Activated gamma-delta T cell treated with anti-CD3 and anti-CD28 coated beads, Interleukin-2, amount 50 U/mL, for 16 hours (primary cell): ENCODE data around the gene BRF1.
"Not testable (repeated sequence)": the region's sequence is repeated elsewhere in the genome, so short reads cannot be mapped to it uniquely, and the experiment has no call there.

Experiments
- DNase-seq: peaks from one replicate; pipeline ENCODE4 v3.0.0-alpha.2; 2020; ENCODE audit warnings: low read depth

Gene BRF1

DNA sequence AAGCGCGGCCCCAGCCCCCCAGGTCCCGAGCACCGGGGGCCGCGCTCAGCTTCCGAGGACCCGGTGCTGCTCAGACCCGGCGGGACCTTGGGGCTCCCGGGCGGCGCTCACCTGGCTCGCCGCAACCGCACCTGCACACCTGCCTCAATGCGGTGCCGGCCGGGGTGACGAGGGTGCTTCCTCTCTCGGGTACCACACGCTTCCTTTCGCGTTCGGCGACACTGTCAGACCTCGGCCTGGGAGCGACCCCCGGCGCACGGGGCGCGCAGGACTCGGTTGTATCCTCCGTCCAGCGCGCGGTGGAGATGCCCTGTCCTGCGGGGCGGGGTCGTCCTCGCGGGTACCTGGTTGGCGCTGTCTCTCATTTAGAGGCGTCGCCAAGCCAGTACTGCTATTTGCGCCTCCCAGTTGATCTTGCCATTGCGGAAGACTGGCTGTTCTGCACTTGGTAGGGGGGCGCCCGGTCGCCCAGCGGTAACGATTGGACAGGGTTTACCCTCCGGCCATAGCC is 14.5 kb upstream of the BRF1 start:
- no peak for DNase-seq

GRCh38 chr14:105314287-105315200 is 13.7 kb upstream of the BRF1 start, which contains the start of gene PACS2:
TSS of gene PACS2 (plus strand) at chr14:105314748. CDS start at chr14:105314919, 171 bp downstream.
- peak; percentile 63 for DNase-seq

DNA sequence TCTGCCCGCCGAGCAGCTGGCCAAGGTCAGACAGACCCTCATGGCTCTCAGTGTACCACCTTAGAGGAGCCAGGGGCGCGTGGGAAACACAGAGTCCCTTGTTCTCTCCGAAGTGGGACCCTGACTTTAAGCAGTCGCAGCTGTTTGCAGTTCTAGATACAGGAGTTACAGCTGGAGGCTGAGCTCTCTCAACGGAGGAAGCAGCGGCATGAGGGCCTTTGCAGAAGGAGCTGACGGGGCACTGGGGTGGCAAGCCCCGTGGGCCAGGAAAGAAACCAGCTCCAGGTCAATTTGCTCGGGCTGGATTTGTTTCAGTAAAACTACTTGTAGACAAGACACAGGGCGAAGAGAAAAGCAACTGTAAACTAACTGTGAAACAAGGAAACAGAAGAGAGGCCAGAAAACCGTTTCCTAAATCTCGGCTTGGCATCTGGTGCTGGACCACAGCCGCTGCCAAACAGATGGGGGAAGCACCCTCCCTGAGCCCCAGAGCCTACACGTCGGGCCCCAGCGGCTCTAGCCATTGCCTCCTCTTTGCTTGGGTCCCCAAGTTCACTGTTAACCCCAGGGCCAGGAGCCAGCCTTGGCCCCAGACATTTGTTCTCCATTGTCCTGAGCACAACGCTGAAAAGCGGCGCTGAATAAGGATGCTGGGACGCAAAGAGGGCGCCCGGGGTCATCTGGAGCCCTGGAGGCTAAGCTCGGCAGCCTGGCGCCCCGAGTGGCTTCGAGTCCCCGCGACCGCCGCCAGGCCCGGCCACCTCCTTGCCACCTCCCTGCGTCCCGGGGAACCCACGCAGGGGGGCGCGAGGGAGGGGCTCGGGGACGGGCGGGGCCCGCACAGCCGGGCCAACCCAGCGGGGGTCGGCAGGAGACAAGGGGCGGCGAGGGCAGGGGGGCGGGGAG is 12.8 kb upstream of the BRF1 start:
- no peak for DNase-seq

- no peak for DNase-seq
Measured at GRCh38 chr14:105312973-105313372, 12.2 kb upstream of the BRF1 start.

DNA sequence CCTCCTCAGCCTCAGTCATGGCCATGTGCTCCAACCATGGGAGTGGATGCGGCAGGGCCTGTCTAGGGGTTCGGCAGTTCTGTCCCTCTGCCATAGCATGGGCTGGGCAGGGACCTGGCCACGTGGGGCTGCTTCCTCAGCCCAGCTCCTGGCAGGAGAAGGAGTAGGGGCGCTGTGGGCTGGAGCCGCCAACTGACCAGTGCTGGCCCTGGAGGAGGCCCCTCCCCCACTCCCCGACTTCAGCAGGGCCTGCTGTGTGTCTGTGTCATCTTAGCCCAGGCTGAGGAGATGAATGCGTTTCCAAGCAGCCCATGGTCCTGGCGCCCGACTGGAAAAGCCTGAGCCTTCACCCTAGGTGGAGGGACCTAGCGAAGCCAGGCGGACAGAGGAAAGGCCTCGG is 11.0 kb upstream of the BRF1 start:
- no peak for DNase-seq

GRCh38 chr14:105309371-105309770 is 8.6 kb upstream of the BRF1 start:
- DNase-seq: no peak

DNA sequence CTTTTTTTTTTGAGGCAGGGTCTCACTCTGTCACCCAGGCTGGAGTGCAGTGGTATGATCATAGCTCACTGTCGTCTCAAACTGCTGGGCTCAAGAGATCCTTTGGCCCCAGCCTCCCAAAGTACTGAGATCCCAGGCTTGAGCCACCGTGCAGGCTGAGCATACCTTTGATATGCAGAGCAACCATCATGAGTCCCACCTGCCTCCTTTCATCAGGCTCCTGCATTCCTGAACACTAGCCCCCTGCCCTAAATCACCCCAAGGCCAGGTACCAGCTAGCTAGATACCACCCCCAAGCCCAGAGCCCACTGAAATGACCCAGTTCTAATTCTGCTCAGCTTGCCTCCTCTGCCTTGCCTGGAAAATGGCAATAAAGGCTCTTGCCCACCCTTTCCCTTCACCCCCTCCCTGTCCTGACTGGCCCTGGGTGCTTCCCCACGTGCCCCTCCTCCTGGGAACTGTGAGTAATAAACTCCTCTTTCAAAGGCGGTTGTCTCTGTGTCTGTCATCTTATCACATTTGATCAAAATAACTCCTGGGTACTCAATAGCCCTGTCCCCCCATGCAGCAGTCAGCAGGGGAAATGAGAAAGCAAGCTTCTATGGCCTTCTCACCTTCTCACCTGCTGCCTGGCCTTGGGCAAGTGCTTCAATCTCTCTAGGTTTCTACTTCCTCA is 6.4 kb upstream of the BRF1 start:
- DNase-seq: no peak

- no peak for DNase-seq
Measured at GRCh38 chr14:105305791-105306190, 5.0 kb upstream of the BRF1 start.

DNA sequence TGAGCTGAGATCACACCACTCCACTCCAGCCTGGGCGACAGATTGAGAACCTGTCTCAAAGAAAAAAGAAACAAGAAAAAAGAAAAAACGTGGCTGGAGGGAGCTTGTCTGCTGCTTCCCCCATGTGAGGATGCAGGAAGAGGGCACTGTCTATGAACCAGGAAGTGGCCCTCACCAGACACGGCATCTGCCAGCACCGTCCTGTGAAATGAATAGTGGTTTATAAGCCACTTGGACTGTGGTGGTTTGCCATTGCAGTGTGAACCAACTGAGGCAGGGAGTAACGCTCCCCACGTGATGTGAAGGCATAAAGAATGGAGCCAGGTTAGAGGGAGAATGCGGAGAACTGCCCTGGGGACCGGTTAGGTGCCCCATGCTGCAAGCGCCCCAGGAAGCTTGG is 4.5 kb upstream of the BRF1 start:
- DNase-seq: no peak

GRCh38 chr14:105304565-105304964 is 3.8 kb upstream of the BRF1 start:
- DNase-seq: no peak

DNA sequence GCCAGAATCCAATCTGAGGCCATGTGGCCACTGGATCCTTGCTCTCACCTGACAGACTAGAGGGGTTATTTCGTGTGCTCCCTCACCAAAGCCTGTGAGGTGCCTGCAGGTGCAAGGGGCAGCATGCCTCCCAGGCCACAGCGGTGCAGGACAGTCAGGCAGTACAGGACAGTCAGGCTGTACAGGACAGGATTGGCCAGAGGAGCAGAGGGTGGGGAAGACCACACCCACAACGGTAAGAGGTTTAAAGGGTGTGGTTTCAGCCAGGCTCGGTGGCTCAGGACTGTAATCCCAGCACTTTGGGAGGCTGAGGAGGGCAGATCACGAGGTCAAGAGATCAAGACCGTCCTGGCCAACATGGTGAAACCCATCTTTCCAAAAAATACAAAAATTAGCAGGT is 3.1 kb upstream of the BRF1 start:
- no peak for DNase-seq

GRCh38 chr14:105301915-105302249 is 1.1 kb upstream of the BRF1 start:
- DNase-seq: not testable (repeated sequence)

- DNase-seq: peak; percentile 99
Measured at GRCh38 chr14:105301103-105301914, 508 bp upstream of the BRF1 start.

DNA sequence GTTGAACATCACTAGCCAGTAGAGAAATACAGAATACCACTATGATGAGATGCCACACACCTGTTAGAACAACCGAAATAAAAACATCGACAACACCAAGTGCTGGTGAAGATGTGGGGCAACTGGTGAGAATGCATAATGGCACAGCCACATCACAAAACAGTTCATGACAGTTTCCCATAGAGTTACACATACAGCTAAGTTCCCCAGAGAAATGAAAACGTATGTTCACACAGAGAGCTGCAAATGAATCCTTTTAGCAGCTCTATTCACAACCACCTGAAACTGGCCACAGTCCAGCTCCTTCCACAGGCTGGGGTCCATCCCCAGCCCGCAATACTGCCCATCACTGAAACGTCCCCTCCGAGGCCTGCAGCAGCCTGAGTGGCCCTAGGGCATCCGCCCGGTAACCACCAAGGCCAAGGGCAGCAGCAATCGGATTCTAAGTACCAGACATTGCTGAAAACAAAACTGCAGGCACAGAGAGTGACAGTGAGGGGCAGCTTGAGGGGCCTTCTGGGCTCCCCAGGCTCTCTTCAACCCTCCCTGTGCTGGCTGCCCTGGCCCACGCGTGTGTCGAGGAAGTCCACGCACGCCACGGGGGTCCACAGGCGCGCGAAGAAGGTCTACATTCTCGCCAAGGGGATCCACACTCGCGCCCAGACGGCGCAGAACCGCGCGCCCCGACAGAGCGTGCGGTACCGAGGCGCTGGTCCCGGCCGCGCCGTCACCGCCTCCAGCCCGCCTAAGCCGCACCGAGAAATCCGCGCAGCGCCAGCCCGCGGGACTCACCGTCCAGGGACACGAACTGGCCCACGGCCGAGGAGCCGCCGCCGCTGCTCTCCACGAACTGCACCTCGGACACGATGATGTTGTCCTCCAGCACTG is 903 bp downstream of the BRF1 start:
- no peak for DNase-seq

DNA sequence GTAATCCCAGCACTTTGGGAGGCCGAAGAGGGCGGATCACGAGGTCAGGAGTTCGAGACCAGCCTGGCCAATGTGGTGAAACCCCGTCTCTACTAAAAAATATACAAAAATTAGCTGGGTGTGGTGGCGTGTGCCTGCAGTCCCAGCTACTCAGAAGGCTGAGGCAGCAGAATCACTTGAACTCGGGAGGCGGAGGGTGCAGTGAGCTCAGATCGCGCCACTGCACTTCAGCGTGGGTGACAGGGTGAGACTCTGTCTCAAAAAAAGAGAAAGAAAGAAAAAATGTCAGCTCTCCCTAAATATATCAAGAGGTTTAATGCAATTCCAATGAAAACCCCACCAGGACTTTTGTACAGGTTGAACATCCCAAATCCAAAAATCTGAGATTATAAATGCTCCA is 3.5 kb downstream of the BRF1 start:
- not testable (repeated sequence) for DNase-seq

DNA sequence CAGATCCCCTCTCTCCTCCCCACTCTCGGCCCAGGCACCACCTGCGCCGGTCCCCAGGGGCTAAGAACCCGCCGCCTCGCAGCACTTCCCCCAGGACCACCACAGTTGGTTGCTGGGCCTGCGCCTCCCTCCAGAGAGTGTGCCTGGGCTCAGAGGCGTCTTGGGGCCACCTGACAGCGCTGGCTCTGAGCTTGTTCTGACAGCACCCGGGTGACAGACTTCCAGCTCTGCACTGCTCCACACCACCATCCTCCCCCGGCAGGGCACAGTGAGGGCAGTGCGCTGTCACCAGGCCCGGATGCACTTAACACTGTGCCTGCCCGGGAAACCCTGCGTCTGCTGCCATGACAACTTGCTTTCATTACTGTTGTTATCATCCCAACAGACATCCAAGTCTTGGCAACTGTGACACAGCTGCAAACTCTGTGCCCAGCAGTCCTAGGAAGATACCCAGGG is 6.6 kb downstream of the BRF1 start:
- peak; percentile 42 for DNase-seq

- no peak for DNase-seq
Measured at GRCh38 chr14:105292826-105293711, 7.7 kb downstream of the BRF1 start.

DNA sequence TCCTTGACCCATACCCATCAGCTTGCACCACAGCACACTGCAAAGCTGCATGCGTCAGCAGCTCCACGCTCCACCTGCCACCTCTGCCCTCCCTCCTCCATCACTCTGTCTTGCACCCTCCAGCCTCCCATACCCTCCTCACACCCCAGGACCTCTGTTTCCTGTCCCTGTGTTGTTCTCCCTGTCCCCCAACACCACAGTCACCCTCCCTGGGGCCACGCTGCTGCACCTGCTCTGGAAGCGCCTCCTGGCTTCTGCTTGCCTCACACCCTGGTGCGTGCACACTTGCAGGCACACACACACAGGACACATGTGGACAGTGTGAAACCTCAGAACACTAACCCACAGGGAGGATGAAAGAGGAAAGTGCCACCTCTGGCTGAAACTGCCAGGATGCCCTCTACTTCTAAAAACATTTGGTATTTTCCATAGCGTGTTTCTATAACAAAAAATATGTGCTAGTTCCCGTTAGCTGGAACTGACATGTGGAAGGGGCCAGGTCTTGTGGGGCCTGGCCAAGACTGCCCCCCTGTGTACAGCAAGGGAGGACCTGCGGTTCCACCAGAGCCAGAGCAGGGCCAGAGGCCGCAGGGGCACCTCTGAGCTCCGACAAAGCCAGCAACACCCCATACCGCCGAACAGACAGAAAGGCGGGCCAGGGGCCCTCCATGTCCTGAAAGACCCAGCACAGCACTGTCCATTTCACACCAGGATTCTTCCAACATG is 10.0 kb downstream of the BRF1 start:
- DNase-seq: no peak
